HK-2 (cell line): ENCODE data around the gene GPC3.

Experiments
- DNase-seq: peaks from one replicate; pipeline ENCODE4 v3.0.0-alpha.2; 2018; ENCODE audit not compliant: unreplicated experiment

GPC3 gene

GRCh38 chrX:133884430-133885394 is 100.7 kb downstream of the GPC3 start:
- no peak for DNase-seq

GRCh38 chrX:133881893-133882292 is 103.5 kb downstream of the GPC3 start:
- no peak for DNase-seq

GRCh38 chrX:133881007-133881406 is 104.4 kb downstream of the GPC3 start:
- DNase-seq: no peak

- no peak for DNase-seq
These were observed 105.4 kb downstream of the GPC3 start for GRCh38 chrX:133880032-133880443.

- DNase-seq: no peak
These were observed 106.7 kb downstream of the GPC3 start for GRCh38 chrX:133878710-133879109.

- DNase-seq: no peak
These were observed 108.7 kb downstream of the GPC3 start for GRCh38 chrX:133876646-133877045.

GRCh38 chrX:133869270-133869669 is 116.1 kb downstream of the GPC3 start:
- DNase-seq: no peak

GRCh38 chrX:133868682-133869081 is 116.7 kb downstream of the GPC3 start:
- DNase-seq: no peak

- no peak for DNase-seq
These were observed 117.1 kb downstream of the GPC3 start for GRCh38 chrX:133868250-133868649.

GRCh38 chrX:133865761-133866471 is 119.5 kb downstream of the GPC3 start:
- no peak for DNase-seq

- no peak for DNase-seq
These were observed 121.2 kb downstream of the GPC3 start for GRCh38 chrX:133864236-133864635.

- no peak for DNase-seq
These were observed 125.5 kb downstream of the GPC3 start for GRCh38 chrX:133859860-133860259.

- no peak for DNase-seq
These were observed 126.1 kb downstream of the GPC3 start for GRCh38 chrX:133859336-133859735.

GRCh38 chrX:133857640-133858269 is 127.6 kb downstream of the GPC3 start:
- DNase-seq: no peak

GRCh38 chrX:133856819-133857218 is 128.6 kb downstream of the GPC3 start:
- DNase-seq: no peak

GRCh38 chrX:133854290-133854689 is 131.1 kb downstream of the GPC3 start:
- DNase-seq: no peak

GRCh38 chrX:133852837-133853356 is 132.5 kb downstream of the GPC3 start:
- no peak for DNase-seq

- no peak for DNase-seq
These were observed 133.0 kb downstream of the GPC3 start for GRCh38 chrX:133852401-133852800.

GRCh38 chrX:133850399-133850798 is 135.0 kb downstream of the GPC3 start:
- DNase-seq: no peak

- DNase-seq: no peak
These were observed 135.7 kb downstream of the GPC3 start for GRCh38 chrX:133849676-133850075.

GRCh38 chrX:133847340-133847994 is 137.9 kb downstream of the GPC3 start:
- no peak for DNase-seq

- DNase-seq: no peak
These were observed 139.1 kb downstream of the GPC3 start for GRCh38 chrX:133846311-133846710.
